Stomach (tissue), 9 donors: ENCODE measurements around the gene C17orf107. TPM values are rescaled to one million over a fixed set of nuclear protein-coding genes. Genes with fewer than 3 reads are reported as not detected.
"Not testable (repeated sequence)": the region's sequence is repeated elsewhere in the genome, so short reads cannot be mapped to it uniquely, and the experiment has no call there.

Experiments
- DNase-seq, 2 donors: peaks; one replicate each; pipeline versions ENCODE4 v3.0.0 to v3.0.0-alpha.2; 2013 to 2019
- H3K27ac ChIP-seq, 5 donors: fragments of 200-600 bp in 4 of 5; sonication (generic) in 4 of 5; one replicate each; pipeline ENCODE4 v1.5.1; 2013 to 2019; ENCODE audit warnings: mild to moderate bottlenecking in 1 of 5, moderate library complexity in 1 of 5
- H3K27me3 ChIP-seq, 3 donors: fragments of 200-600 bp; sonication (generic); one replicate each; pipeline ENCODE4 v1.5.1; 2017 to 2019; ENCODE audit warnings: mixed run types in 1 of 3
- H3K36me3 ChIP-seq, 4 donors: fragments of 200-600 bp; sonication (generic); 1 replicate in 3 of 4; 2 replicates in 1 of 4; pipeline ENCODE4 v1.5.1; 2016 to 2019
- H3K4me1 ChIP-seq, 4 donors: fragments of 200-600 bp; sonication (generic); one replicate each; pipeline ENCODE4 v1.5.1; 2016 to 2019
- H3K4me3 ChIP-seq, 4 donors: fragments of 200-600 bp; sonication (generic) in 3 of 4; one replicate each; pipeline ENCODE4 v1.5.1; 2016 to 2019; ENCODE audit warnings: mild to moderate bottlenecking in 1 of 4
- H3K9me3 ChIP-seq, 4 donors: fragments of 200-600 bp; sonication (generic); one replicate each; pipeline ENCODE4 v1.5.1; 2016 to 2019
- CTCF ChIP-seq, 7 experiments: fragments of 450-650 bp in 4 of 7; fragments of 200-600 bp in 3 of 7; sonication (generic) in 3 of 7; IDR thresholded peaks; one replicate each; pipeline ENCODE4 v1.5.1; 2016 to 2019; ENCODE audit warnings: antibody characterized with exemption in 7 of 7, control low read depth in 2 of 7, mild to moderate bottlenecking in 1 of 7
- EP300 ChIP-seq: sonication (generic); formaldehyde crosslinking; IDR thresholded peaks from one replicate; pipeline ENCODE4 v1.6.1; 2017; ENCODE audit warnings: antibody characterized with exemption
- POLR2A ChIP-seq, 4 donors: fragments of 450-650 bp; IDR thresholded peaks; one replicate each; pipeline ENCODE4 v1.6.1; 2016; ENCODE audit warnings: antibody characterized with exemption in 4 of 4, control low read depth in 2 of 4, mild to moderate bottlenecking in 1 of 4, moderate library complexity in 1 of 4
- POLR2AphosphoS5 ChIP-seq, 3 donors: sonication (generic); formaldehyde crosslinking; IDR thresholded peaks; one replicate each; pipeline ENCODE4 v1.6.1; 2016; ENCODE audit warnings: antibody characterized with exemption in 3 of 3
- WGBS, 5 donors: extraction: QIAGEN DNeasy Blood & Tissue Kit in 3 of 5; methylation state at CpG; one replicate each; pipeline versions ENCODE4 v1.1.5 to v1.1.7; 2013 to 2018; 5-methylcytosine and 5-hydroxymethylcytosine counted together
- intact Hi-C: fragments of 100-400 bp; cut with DNase I; formaldehyde crosslinking; loops from one replicate; pipeline ENCODE4 v1.15.1; 2023; ENCODE audit warnings: low total_unique reads
- polyA plus RNA-seq, 3 donors: library from polyadenylated mRNA; stranded (reverse); fragments of 200-250 nt; gene quantifications; one replicate each; pipeline ENCODE4 v1.2.3, GENCODE V29; 2013
- total RNA-seq, 5 donors: library from RNA; depleted of rRNA; stranded (reverse); fragments of >200 nt; gene quantifications; one replicate each; pipeline versions ENCODE4 v1.1.0 to v1.2.3, GENCODE V29; 2014 to 2016
- donor health status: healthy with polysubstance abuse.
- donor health status: Bipolar disorder and iron deficiency.
- donor health status: healthy.

The C17orf107 gene
- total and polyA plus RNA-seq, 8 donors = 0.75 to 6.6 (median 2.8) TPM; not detected in 1

- no peaks in the 10 kb centered on the region for H3K9me3 ChIP-seq
- H3K27me3 ChIP-seq = peaks cover 0 to 5% (median 0%) of the 10 kb centered on the region in 3 donors
- peak overlapping the region; percentile 24 to 64 (median 45) for H3K27ac ChIP-seq
- TF ChIP-seq EP300 = no peak
- TF ChIP-seq POLR2AphosphoS5 (IDR thresholded peaks at IDR 0.05) = peak in 2 of 3 donors; percentile 59 to 76
- peak in 5 of 7 experiments; percentile 70 to 90 (median 85) for TF ChIP-seq CTCF (IDR thresholded peaks at IDR 0.05)
- no peak overlapping the region for H3K4me3 ChIP-seq
- DNase-seq = peak; percentile 92 to 95
- 12 to 19% (median 16%) methylated on average over 17 to 20 of the region's 20 CpGs for WGBS, 5 donors
- peaks cover 8 to 13% (median 9%) of the 10 kb centered on the region in 4 donors for H3K4me1 ChIP-seq
- H3K36me3 ChIP-seq = no peaks in the 10 kb centered on the region
- intact Hi-C loops = loop anchor here (10.0 kb wide), 1 partner anchor 66 kb away; no protein-coding TSS in a partner anchor
These were observed 9.6 kb downstream of the C17orf107 start for GRCh38 chr17:4908711-4909496.

GRCh38 chr17:4913994-4914393 lies 14.7 kb downstream of the C17orf107 start:
- H3K4me3 ChIP-seq = no peak overlapping the region
- intact Hi-C loops = loop anchor here (10.0 kb wide), 1 partner anchor 151 kb away; no protein-coding TSS in a partner anchor
- TF ChIP-seq POLR2A (IDR thresholded peaks at IDR 0.05) = no peak
- no peak for TF ChIP-seq POLR2AphosphoS5 (IDR thresholded peaks at IDR 0.05)
- TF ChIP-seq CTCF (IDR thresholded peaks at IDR 0.05) = no peak
- no peak for TF ChIP-seq EP300
- WGBS, 5 donors = 51 to 78% (median 65%) methylated on average over 1 of the region's 1 CpG
- no peaks in the 10 kb centered on the region for H3K36me3 ChIP-seq
- H3K27ac ChIP-seq = no peak overlapping the region
- H3K9me3 ChIP-seq = no peaks in the 10 kb centered on the region
- DNase-seq = no peak
- H3K27me3 ChIP-seq = no peaks in the 10 kb centered on the region
- peaks cover 5 to 9% (median 8%) of the 10 kb centered on the region in 4 donors for H3K4me1 ChIP-seq

GRCh38 chr17:4914551-4914950 lies 15.2 kb downstream of the C17orf107 start:
- not testable (repeated sequence) for H3K4me3 ChIP-seq, H3K4me1 ChIP-seq, H3K27me3 ChIP-seq, H3K9me3 ChIP-seq, DNase-seq, H3K27ac ChIP-seq, H3K36me3 ChIP-seq
- intact Hi-C loops = loop anchor here (10.0 kb wide), 1 partner anchor 150 kb away; no protein-coding TSS in a partner anchor
- 87 to 96% (median 91%) methylated on average over 4 of the region's 4 CpGs for WGBS, 5 donors

GRCh38 chr17:4919511-4920047 lies 20.2 kb downstream of the C17orf107 start:
- H3K4me3 ChIP-seq = no peak overlapping the region
- H3K36me3 ChIP-seq = no peaks in the 10 kb centered on the region
- no peaks in the 10 kb centered on the region for H3K4me1 ChIP-seq
- H3K9me3 ChIP-seq = no peaks in the 10 kb centered on the region
- H3K27ac ChIP-seq = no peak overlapping the region
- TF ChIP-seq CTCF (IDR thresholded peaks at IDR 0.05) (no peak), POLR2AphosphoS5 (IDR thresholded peaks at IDR 0.05) (no peak), EP300 (no peak), POLR2A (IDR thresholded peaks at IDR 0.05) (no peak)
- DNase-seq = no peak
- intact Hi-C loops = loop anchor here (10.0 kb wide), 1 partner anchor 145 kb away; no protein-coding TSS in a partner anchor
- H3K27me3 ChIP-seq = no peaks in the 10 kb centered on the region
- 68 to 76% (median 73%) methylated on average over 8 of the region's 8 CpGs for WGBS, 5 donors
